C4-2B (cell line): ENCODE results near the gene SLC8A1.

ENCODE experiments used
- H3K27ac ChIP-seq: fragments of 450-650 bp; 2 replicates; pipeline ENCODE4 v1.5.1; 2017
- CTCF ChIP-seq: fragments of 450-650 bp; conservative IDR thresholded peaks from 2 replicates; pipeline ENCODE4 v1.5.1; 2017; ENCODE audit warnings: mild to moderate bottlenecking
- ZFX ChIP-seq: fragments of 450-650 bp; IDR thresholded peaks from 2 replicates; pipeline ENCODE4 v1.6.1; 2017

Gene SLC8A1

GRCh38 chr2:40150266-40150665, 301.6 kb downstream of the SLC8A1 start:
- no peak for TF ChIP-seq ZFX
- no peak for TF ChIP-seq CTCF
- H3K27ac ChIP-seq, result no peak overlapping the region

DNA sequence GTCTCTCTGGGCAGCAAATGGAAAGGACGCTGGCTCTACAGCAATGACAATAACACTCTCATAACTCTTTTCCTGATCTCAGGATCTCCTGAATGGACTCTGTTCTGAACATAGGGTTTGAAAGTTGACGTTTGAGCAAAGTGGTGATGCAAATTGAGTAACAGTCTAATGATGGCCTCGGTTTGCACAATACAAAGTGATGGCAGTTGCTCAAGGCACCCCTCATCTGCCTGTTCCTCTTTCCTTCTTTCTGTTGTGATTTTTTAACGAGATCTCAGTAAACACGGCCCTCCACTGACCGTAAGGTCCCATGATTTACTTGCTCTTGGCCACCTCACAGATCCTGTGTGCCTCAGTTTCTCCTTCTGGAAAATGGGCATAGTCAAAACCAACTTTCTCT, 303.6 kb downstream of the SLC8A1 start:
- H3K27ac ChIP-seq, result no peak overlapping the region
- no peak for TF ChIP-seq CTCF
- TF ChIP-seq ZFX, result no peak

DNA sequence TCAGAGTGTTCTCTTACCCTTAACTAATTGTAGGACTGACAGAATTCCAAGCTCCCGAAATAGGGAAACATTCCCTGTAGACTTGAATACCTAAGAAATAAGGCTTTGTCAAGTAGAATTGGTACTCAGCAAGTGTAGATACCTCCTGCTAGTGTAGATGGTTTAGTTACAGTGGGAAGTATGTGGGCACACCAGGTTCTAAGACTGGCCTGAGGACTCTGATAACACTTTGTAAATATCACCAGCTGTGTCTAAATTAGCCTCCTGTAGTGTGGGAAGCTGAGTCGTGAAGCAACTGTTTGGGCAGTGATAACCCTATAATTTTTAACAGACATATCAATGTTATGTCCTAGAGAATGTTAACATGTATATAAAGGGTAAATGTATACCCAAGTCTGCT, 304.5 kb downstream of the SLC8A1 start:
- no peak for TF ChIP-seq CTCF
- TF ChIP-seq ZFX, result no peak
- no peak overlapping the region for H3K27ac ChIP-seq

- no peak for TF ChIP-seq CTCF
- no peak for TF ChIP-seq ZFX
- no peak overlapping the region for H3K27ac ChIP-seq
Measured at GRCh38 chr2:40144022-40144421, 307.9 kb downstream of the SLC8A1 start.

- TF ChIP-seq ZFX (no peak), CTCF (no peak)
- H3K27ac ChIP-seq, result no peak overlapping the region
Measured at GRCh38 chr2:40138314-40138713, 313.6 kb downstream of the SLC8A1 start.

GRCh38 chr2:40131081-40131704, 320.7 kb downstream of the SLC8A1 start:
- no peak overlapping the region for H3K27ac ChIP-seq
- TF ChIP-seq CTCF (no peak), ZFX (no peak)

DNA sequence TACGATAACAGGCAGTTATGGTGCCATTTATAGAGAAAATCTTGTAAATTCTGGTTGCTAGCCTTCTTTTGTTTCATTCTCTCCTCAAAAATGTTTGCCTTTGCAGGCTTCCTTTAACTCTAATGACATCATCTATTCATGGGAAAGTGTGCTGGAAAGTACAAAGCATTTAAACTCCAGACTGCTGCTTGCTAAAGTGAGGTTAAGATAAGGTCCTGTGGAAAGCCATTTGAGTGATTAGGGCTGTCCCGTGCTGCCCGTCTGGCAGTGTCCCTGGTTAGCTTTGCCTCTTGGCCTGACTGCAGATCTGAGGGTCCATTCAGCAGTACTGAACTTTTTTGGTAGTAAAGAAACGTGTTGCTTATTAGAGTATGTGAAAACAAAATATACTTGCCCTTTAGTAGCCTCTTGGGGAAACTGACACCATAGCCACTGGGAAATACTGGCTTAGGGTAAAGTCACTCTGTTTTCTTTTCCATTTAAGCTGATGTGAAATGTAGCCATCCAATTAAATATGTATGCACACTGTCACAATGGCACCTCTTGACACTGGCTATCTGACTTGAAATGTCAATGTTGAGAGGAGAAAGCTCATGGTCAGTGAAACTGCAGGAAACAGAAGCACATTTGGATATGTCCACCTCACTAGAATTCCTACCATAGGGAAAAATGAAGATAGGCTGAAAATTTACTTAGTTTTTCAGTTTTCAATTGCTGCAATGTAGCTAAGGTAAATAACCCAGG, 321.5 kb downstream of the SLC8A1 start:
- no peak for TF ChIP-seq ZFX
- no peak for TF ChIP-seq CTCF
- no peak overlapping the region for H3K27ac ChIP-seq
